ENCODE measurements around the gene C7orf33.

Gene C7orf33

GRCh38 chr7:148605350-148605749, 14.8 kb downstream of the C7orf33 start:
- H3K9me3 ChIP-seq (replicated peaks in 1 of 2; ENCODE audit: control insufficient read depth in 2 of 2, insufficient read depth in 1 of 2, low read depth in 1 of 2, low read length in 2 of 2), result peaks cover 0 to 2% of the 10 kb centered on the region in 2 donors
- no peak overlapping the region for H2BK15ac ChIP-seq (ENCODE audit: low read length)
- no peak overlapping the region for H3K18ac ChIP-seq (ENCODE audit: low read length)
- H3K14ac ChIP-seq (ENCODE audit: low read length), result no peak overlapping the region
- H3K27me3 ChIP-seq (ENCODE audit: control insufficient read depth in 3 of 3, insufficient read depth in 3 of 3, low read depth in 1 of 3, low read length in 3 of 3), result peaks cover 0 to 3% (median 0%) of the 10 kb centered on the region in 3 experiments
- H3K23ac ChIP-seq (ENCODE audit: low read depth, low read length, poor library complexity), result no peak overlapping the region
- H2BK120ac ChIP-seq (ENCODE audit: low read depth, low read length), result no peak overlapping the region
- no peak overlapping the region for H4K91ac ChIP-seq (ENCODE audit: low read depth, low read length, poor library complexity)
- no peak overlapping the region for H3K27ac ChIP-seq (replicated peaks; ENCODE audit: low read length)
- no peak for DNase-seq (ENCODE audit: low spot score)
- H2BK5ac ChIP-seq (ENCODE audit: low read length), result no peak overlapping the region
- no peak overlapping the region for H3K4me2 ChIP-seq (ENCODE audit: insufficient read depth, low read length, poor library complexity, severe bottlenecking)
- no peak overlapping the region for H2AFZ ChIP-seq (ENCODE audit: low read length)
- no peak overlapping the region for H3K4me3 ChIP-seq (ENCODE audit: low read length in 2 of 2)
- H4K8ac ChIP-seq (ENCODE audit: low read depth, low read length), result no peak overlapping the region
- H3K4me1 ChIP-seq (ENCODE audit: control insufficient read depth in 2 of 2, insufficient read depth in 1 of 2, low read depth in 1 of 2, low read length in 2 of 2), result peaks cover 3 to 7% of the 10 kb centered on the region in 2 donors
- no CpG with 5 or more reads among the region's 2 CpGs for WGBS, 2 donors (ENCODE audit: extremely low coverage in 2 of 2, insufficient read length in 2 of 2, insufficient replicate concordance in 1 of 2)
- H3K4ac ChIP-seq (ENCODE audit: low read length), result no peak overlapping the region
- H3K79me1 ChIP-seq (ENCODE audit: low read depth, low read length), result no peaks in the 10 kb centered on the region
- no peak overlapping the region for H2AK5ac ChIP-seq (ENCODE audit: low read depth, low read length)
- no peaks in the 10 kb centered on the region for H3K36me3 ChIP-seq (replicated peaks in 1 of 2; ENCODE audit: control insufficient read depth in 2 of 2, insufficient read depth in 2 of 2, low read length in 2 of 2)
- no peak overlapping the region for H3K9ac ChIP-seq (ENCODE audit: low read depth, low read length, poor library complexity)
- H2BK12ac ChIP-seq (ENCODE audit: low read length), result no peak overlapping the region

DNA sequence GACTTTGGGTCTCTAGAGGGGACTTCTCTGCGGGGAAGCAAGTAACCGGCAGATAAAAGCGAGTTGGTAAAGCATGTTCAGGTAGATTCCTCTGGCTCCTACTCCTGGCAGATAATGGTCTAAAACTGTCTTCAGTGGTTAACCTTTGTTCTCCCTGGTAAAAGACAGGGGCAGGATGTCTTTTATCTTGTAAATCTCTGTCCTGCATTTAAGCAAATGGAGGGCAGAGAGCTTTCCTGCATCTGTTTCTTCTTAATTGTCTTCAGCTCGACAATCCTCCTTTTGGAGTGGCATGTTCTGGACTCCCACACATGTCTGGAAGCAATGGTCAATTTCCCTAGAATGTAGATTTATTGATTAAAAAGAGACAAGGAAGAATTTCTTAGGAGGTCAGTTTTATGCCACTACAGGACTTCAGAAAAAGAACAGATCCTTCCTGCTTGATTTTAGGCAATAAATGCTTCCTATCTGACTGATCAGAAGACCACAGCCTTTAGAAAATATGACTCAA, 16.6 kb downstream of the C7orf33 start:
- H3K27ac ChIP-seq (replicated peaks; ENCODE audit: low read length), result no peak overlapping the region

DNA sequence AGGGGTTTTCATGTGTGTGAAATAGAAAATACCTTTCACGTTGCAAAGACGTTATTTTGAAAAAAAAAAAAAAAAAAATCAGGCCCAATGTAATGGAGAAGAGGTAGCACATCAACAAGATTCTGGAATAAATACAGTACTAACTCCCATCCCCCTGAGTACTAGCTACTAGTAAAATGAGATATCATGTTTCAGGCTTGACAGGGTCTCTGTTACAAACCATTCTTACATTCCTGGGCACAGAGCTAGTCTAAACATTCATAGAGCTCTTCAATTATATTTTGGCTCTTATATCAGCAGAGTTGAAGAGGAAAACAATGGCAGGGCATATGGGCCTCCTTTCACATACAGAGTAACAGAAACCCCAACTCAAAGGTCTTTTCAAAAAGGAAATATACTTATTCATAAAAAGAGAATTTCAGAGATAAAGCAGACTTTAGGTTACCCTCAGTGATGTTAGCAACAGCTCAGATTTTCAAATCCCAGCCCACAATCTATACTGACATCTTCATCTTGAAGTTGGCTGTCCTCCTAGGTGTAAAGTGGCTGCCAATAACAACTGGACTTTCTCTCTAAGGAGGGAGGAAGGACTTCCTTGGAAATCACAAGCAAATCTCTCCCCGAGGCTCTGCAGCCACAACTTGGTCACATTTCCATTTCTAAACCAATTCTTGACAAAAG, 18.6 kb downstream of the C7orf33 start:
- H4K91ac ChIP-seq (ENCODE audit: low read depth, low read length, poor library complexity), result no peak overlapping the region
- H3K4me2 ChIP-seq (ENCODE audit: insufficient read depth, low read length, poor library complexity, severe bottlenecking), result no peak overlapping the region
- no peak overlapping the region for H4K8ac ChIP-seq (ENCODE audit: low read depth, low read length)
- H2AFZ ChIP-seq (ENCODE audit: low read length), result no peak overlapping the region
- H2AK5ac ChIP-seq (ENCODE audit: low read depth, low read length), result no peak overlapping the region
- no peak overlapping the region for H2BK120ac ChIP-seq (ENCODE audit: low read depth, low read length)
- peaks cover 3 to 7% of the 10 kb centered on the region in 2 donors for H3K4me1 ChIP-seq (ENCODE audit: control insufficient read depth in 2 of 2, insufficient read depth in 1 of 2, low read depth in 1 of 2, low read length in 2 of 2)
- no peak overlapping the region for H2BK12ac ChIP-seq (ENCODE audit: low read length)
- no peak overlapping the region for H2BK15ac ChIP-seq (ENCODE audit: low read length)
- H3K9me3 ChIP-seq (replicated peaks in 1 of 2; ENCODE audit: control insufficient read depth in 2 of 2, insufficient read depth in 1 of 2, low read depth in 1 of 2, low read length in 2 of 2), result peaks cover 0 to 2% of the 10 kb centered on the region in 2 donors
- H3K14ac ChIP-seq (ENCODE audit: low read length), result no peak overlapping the region
- peaks cover 0 to 12% (median 0%) of the 10 kb centered on the region in 3 experiments for H3K27me3 ChIP-seq (ENCODE audit: control insufficient read depth in 3 of 3, insufficient read depth in 3 of 3, low read depth in 1 of 3, low read length in 3 of 3)
- no peak overlapping the region for H3K18ac ChIP-seq (ENCODE audit: low read length)
- H3K23ac ChIP-seq (ENCODE audit: low read depth, low read length, poor library complexity), result no peak overlapping the region
- no peak for DNase-seq (ENCODE audit: low spot score)
- H3K4ac ChIP-seq (ENCODE audit: low read length), result no peak overlapping the region
- H3K27ac ChIP-seq (replicated peaks; ENCODE audit: low read length), result no peak overlapping the region
- H3K9ac ChIP-seq (ENCODE audit: low read depth, low read length, poor library complexity), result no peak overlapping the region
- H2BK5ac ChIP-seq (ENCODE audit: low read length), result no peak overlapping the region
- no CpG with 5 or more reads among the region's 3 CpGs for WGBS, 2 donors (ENCODE audit: extremely low coverage in 2 of 2, insufficient read length in 2 of 2, insufficient replicate concordance in 1 of 2)
- no peaks in the 10 kb centered on the region for H3K36me3 ChIP-seq (replicated peaks in 1 of 2; ENCODE audit: control insufficient read depth in 2 of 2, insufficient read depth in 2 of 2, low read length in 2 of 2)
- H3K79me1 ChIP-seq (ENCODE audit: low read depth, low read length), result no peaks in the 10 kb centered on the region
- no peak overlapping the region for H3K4me3 ChIP-seq (ENCODE audit: low read length in 2 of 2)

More for the DNA sequence above, 16.6 kb downstream of the C7orf33 start:
- Histone ChIP-seq H3K27me3 (ENCODE audit: control insufficient read depth in 3 of 3, insufficient read depth in 3 of 3, low read depth in 1 of 3, low read length in 3 of 3) (peaks cover 0 to 3% (median 0%) of the 10 kb centered on the region in 3 experiments), H3K4ac (ENCODE audit: low read length) (no peak overlapping the region), H2AFZ (ENCODE audit: low read length) (no peak overlapping the region), H2BK15ac (ENCODE audit: low read length) (no peak overlapping the region), H2AK5ac (ENCODE audit: low read depth, low read length) (no peak overlapping the region), H3K4me2 (ENCODE audit: insufficient read depth, low read length, poor library complexity, severe bottlenecking) (no peak overlapping the region), H3K18ac (ENCODE audit: low read length) (no peak overlapping the region), H3K36me3 (replicated peaks in 1 of 2; ENCODE audit: control insufficient read depth in 2 of 2, insufficient read depth in 2 of 2, low read length in 2 of 2) (no peaks in the 10 kb centered on the region), H3K23ac (ENCODE audit: low read depth, low read length, poor library complexity) (no peak overlapping the region), H3K14ac (ENCODE audit: low read length) (no peak overlapping the region), H2BK120ac (ENCODE audit: low read depth, low read length) (no peak overlapping the region), H3K79me1 (ENCODE audit: low read depth, low read length) (no peaks in the 10 kb centered on the region), H3K4me3 (ENCODE audit: low read length in 2 of 2) (no peak overlapping the region), H4K91ac (ENCODE audit: low read depth, low read length, poor library complexity) (no peak overlapping the region), H3K9me3 (replicated peaks in 1 of 2; ENCODE audit: control insufficient read depth in 2 of 2, insufficient read depth in 1 of 2, low read depth in 1 of 2, low read length in 2 of 2) (peaks cover 0 to 2% of the 10 kb centered on the region in 2 donors), H4K8ac (ENCODE audit: low read depth, low read length) (no peak overlapping the region), H3K4me1 (ENCODE audit: control insufficient read depth in 2 of 2, insufficient read depth in 1 of 2, low read depth in 1 of 2, low read length in 2 of 2) (peaks cover 3 to 7% of the 10 kb centered on the region in 2 donors), H3K9ac (ENCODE audit: low read depth, low read length, poor library complexity) (no peak overlapping the region), H2BK5ac (ENCODE audit: low read length) (no peak overlapping the region), H2BK12ac (ENCODE audit: low read length) (no peak overlapping the region)
- no peak for DNase-seq (ENCODE audit: low spot score)
- WGBS, 2 donors (ENCODE audit: extremely low coverage in 2 of 2, insufficient read length in 2 of 2, insufficient replicate concordance in 1 of 2), result no CpG with 5 or more reads among the region's 4 CpGs

DNA sequence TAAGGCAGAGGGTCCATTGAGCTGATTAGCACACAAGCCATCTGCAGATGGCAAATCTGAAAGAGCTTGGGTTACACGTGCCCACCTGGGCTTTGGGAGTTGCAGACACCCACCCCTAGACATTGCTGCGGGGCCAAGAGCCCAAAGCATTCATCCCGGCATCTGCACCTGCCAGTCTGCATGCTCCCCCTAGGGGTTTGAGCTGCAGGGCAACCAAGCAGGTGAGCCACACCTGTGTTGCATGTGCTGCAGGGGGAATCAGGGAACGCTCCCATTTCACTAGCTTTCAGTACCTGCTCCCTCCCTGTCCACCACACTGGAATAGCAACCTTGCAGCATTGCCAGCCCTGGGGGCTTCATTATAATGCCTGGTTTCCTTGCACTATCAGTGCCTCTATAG, 21.1 kb downstream of the C7orf33 start:
- no peak overlapping the region for H4K8ac ChIP-seq (ENCODE audit: low read depth, low read length)
- H4K91ac ChIP-seq (ENCODE audit: low read depth, low read length, poor library complexity), result no peak overlapping the region
- no peak overlapping the region for H3K23ac ChIP-seq (ENCODE audit: low read depth, low read length, poor library complexity)
- no peak overlapping the region for H3K4me2 ChIP-seq (ENCODE audit: insufficient read depth, low read length, poor library complexity, severe bottlenecking)
- no peak overlapping the region for H2BK15ac ChIP-seq (ENCODE audit: low read length)
- no peak overlapping the region for H3K14ac ChIP-seq (ENCODE audit: low read length)
- H2BK120ac ChIP-seq (ENCODE audit: low read depth, low read length), result no peak overlapping the region
- no peak overlapping the region for H2BK12ac ChIP-seq (ENCODE audit: low read length)
- no peak overlapping the region for H3K4ac ChIP-seq (ENCODE audit: low read length)
- H3K4me1 ChIP-seq (ENCODE audit: control insufficient read depth in 2 of 2, insufficient read depth in 1 of 2, low read depth in 1 of 2, low read length in 2 of 2), result peaks cover 3 to 7% of the 10 kb centered on the region in 2 donors
- H3K27me3 ChIP-seq (ENCODE audit: control insufficient read depth in 3 of 3, insufficient read depth in 3 of 3, low read depth in 1 of 3, low read length in 3 of 3), result peaks cover 0 to 21% (median 0%) of the 10 kb centered on the region in 3 experiments
- H2AFZ ChIP-seq (ENCODE audit: low read length), result no peak overlapping the region
- H3K9me3 ChIP-seq (replicated peaks in 1 of 2; ENCODE audit: control insufficient read depth in 2 of 2, insufficient read depth in 1 of 2, low read depth in 1 of 2, low read length in 2 of 2), result no peaks in the 10 kb centered on the region
- no peak overlapping the region for H3K9ac ChIP-seq (ENCODE audit: low read depth, low read length, poor library complexity)
- H3K4me3 ChIP-seq (ENCODE audit: low read length in 2 of 2), result peak overlapping the region in 1 of 2 donors; percentile 63
- no peaks in the 10 kb centered on the region for H3K79me1 ChIP-seq (ENCODE audit: low read depth, low read length)
- H3K36me3 ChIP-seq (replicated peaks in 1 of 2; ENCODE audit: control insufficient read depth in 2 of 2, insufficient read depth in 2 of 2, low read length in 2 of 2), result no peaks in the 10 kb centered on the region
- WGBS, 2 donors (ENCODE audit: extremely low coverage in 2 of 2, insufficient read length in 2 of 2, insufficient replicate concordance in 1 of 2), result no CpG with 5 or more reads among the region's 4 CpGs
- no peak overlapping the region for H2BK5ac ChIP-seq (ENCODE audit: low read length)
- no peak overlapping the region for H3K27ac ChIP-seq (replicated peaks; ENCODE audit: low read length)
- no peak overlapping the region for H3K18ac ChIP-seq (ENCODE audit: low read length)
- no peak for DNase-seq (ENCODE audit: low spot score)
- no peak overlapping the region for H2AK5ac ChIP-seq (ENCODE audit: low read depth, low read length)
